MM.1S (cell line): ENCODE data around the gene PRKG1.

Experiments used
- DNase-seq: peaks from one replicate; pipeline ENCODE4 v3.0.0-alpha.2; 2015
- H2AFZ ChIP-seq: fragments of 300-600 bp; sonication (generic); 2 replicates; pipeline ENCODE4 v1.6.0; 2016; ENCODE audit warnings: antibody characterized with exemption, low read length
- H3F3A ChIP-seq: fragments of 300-600 bp; sonication (generic); 2 replicates; pipeline ENCODE4 v1.6.1; 2016; ENCODE audit warnings: mild to moderate bottlenecking, antibody characterized with exemption, low read length, moderate library complexity, mixed read lengths; ENCODE audit not compliant: insufficient read depth
- H3K27ac ChIP-seq: fragments of 300-600 bp; sonication (generic); 2 replicates; pipeline ENCODE4 v1.5.1; 2016; ENCODE audit warnings: mild to moderate bottlenecking, low read length
- H3K27me3 ChIP-seq: fragments of 300-600 bp; sonication (generic); replicated peaks from 2 replicates; pipeline ENCODE4 v1.6.0; 2016; ENCODE audit warnings: low read length; ENCODE audit not compliant: insufficient read depth
- H3K36me3 ChIP-seq: fragments of 300-600 bp; sonication (generic); replicated peaks from 2 replicates; pipeline ENCODE4 v1.6.1; 2016; ENCODE audit warnings: mild to moderate bottlenecking, low read length, mixed read lengths; ENCODE audit not compliant: insufficient read depth
- H3K4me1 ChIP-seq: fragments of 300-600 bp; sonication (generic); 2 replicates; pipeline ENCODE4 v1.6.1; 2016; ENCODE audit warnings: low read length, mixed read lengths
- H3K4me2 ChIP-seq: fragments of 300-600 bp; sonication (generic); 2 replicates; pipeline ENCODE4 v1.6.0; 2016; ENCODE audit warnings: low read depth, low read length
- H3K4me3 ChIP-seq: fragments of 300-600 bp; sonication (generic); 2 replicates; pipeline ENCODE4 v1.5.1; 2016; ENCODE audit warnings: low read length, mixed read lengths
- H3K79me2 ChIP-seq: fragments of 300-600 bp; sonication (generic); 2 replicates; pipeline ENCODE4 v1.6.1; 2016; ENCODE audit warnings: mixed run types, low read length, mixed read lengths
- H3K9ac ChIP-seq: fragments of 300-600 bp; sonication (generic); 2 replicates; pipeline ENCODE4 v1.6.1; 2016; ENCODE audit warnings: low read length, mixed read lengths
- H3K9me2 ChIP-seq: fragments of 300-600 bp; sonication (generic); replicated peaks from 2 replicates; pipeline ENCODE4 v1.6.1; 2016; ENCODE audit warnings: mild to moderate bottlenecking, low read length, mixed read lengths; ENCODE audit not compliant: insufficient read depth
- H3K9me3 ChIP-seq: fragments of 300-600 bp; sonication (generic); replicated peaks from 2 replicates; pipeline ENCODE4 v1.6.1; 2016; ENCODE audit warnings: mild to moderate bottlenecking, low read length, mixed read lengths; ENCODE audit not compliant: insufficient read depth
- H4K20me1 ChIP-seq: fragments of 300-600 bp; sonication (generic); 2 replicates; pipeline ENCODE4 v1.6.1; 2016; ENCODE audit warnings: mild to moderate bottlenecking, low read length, moderate library complexity, mixed read lengths; ENCODE audit not compliant: insufficient read depth
- CTCF ChIP-seq: fragments of 300-600 bp; sonication (generic); IDR thresholded peaks from 2 replicates; pipeline ENCODE4 v1.5.1; 2016; ENCODE audit warnings: antibody characterized with exemption, low read length, mixed read lengths
- EZH2 ChIP-seq: fragments of 300-600 bp; sonication (generic); optimal IDR thresholded peaks from 2 replicates; pipeline ENCODE3; 2017; ENCODE audit warnings: low read depth, mild to moderate bottlenecking, antibody characterized with exemption, low read length, mixed read lengths
- EZH2phosphoT487 ChIP-seq: fragments of 300-600 bp; sonication (generic); IDR thresholded peaks from 2 replicates; pipeline ENCODE4 v1.6.1; 2018; ENCODE audit warnings: antibody characterized with exemption, low read length

Gene PRKG1

GRCh38 chr10:51285601-51286000, 211.3 kb downstream of the PRKG1 start:
- Histone ChIP-seq H3K9me2 (no peaks in the 10 kb centered on the region), H3K4me3 (no peak overlapping the region), H3F3A (no peaks in the 10 kb centered on the region), H3K4me2 (no peak overlapping the region), H3K36me3 (no peaks in the 10 kb centered on the region), H3K9me3 (no peaks in the 10 kb centered on the region), H3K27me3 (no peaks in the 10 kb centered on the region), H4K20me1 (no peaks in the 10 kb centered on the region), H3K9ac (no peak overlapping the region), H3K79me2 (no peaks in the 10 kb centered on the region), H3K4me1 (no peaks in the 10 kb centered on the region), H3K27ac (no peak overlapping the region), H2AFZ (no peak overlapping the region)
- no peak for TF ChIP-seq EZH2phosphoT487
- no peak for TF ChIP-seq EZH2
- TF ChIP-seq CTCF, result no peak
- no peak for DNase-seq

- Histone ChIP-seq H3K27ac (no peak overlapping the region), H3K4me1 (no peaks in the 10 kb centered on the region), H3F3A (no peaks in the 10 kb centered on the region), H4K20me1 (no peaks in the 10 kb centered on the region), H3K4me3 (no peak overlapping the region), H3K79me2 (no peaks in the 10 kb centered on the region), H3K27me3 (no peaks in the 10 kb centered on the region), H3K9ac (no peak overlapping the region), H3K9me3 (no peaks in the 10 kb centered on the region), H3K9me2 (no peaks in the 10 kb centered on the region), H3K4me2 (no peak overlapping the region), H3K36me3 (no peaks in the 10 kb centered on the region), H2AFZ (no peak overlapping the region)
- DNase-seq, result no peak
- no peak for TF ChIP-seq EZH2phosphoT487
- TF ChIP-seq CTCF, result no peak
- no peak for TF ChIP-seq EZH2
These were observed 214.2 kb downstream of the PRKG1 start for GRCh38 chr10:51288511-51288910.

- H4K20me1 ChIP-seq, result no peaks in the 10 kb centered on the region
- no peak overlapping the region for H3K4me3 ChIP-seq
- H3K9ac ChIP-seq, result no peak overlapping the region
- no peaks in the 10 kb centered on the region for H3K79me2 ChIP-seq
- no peaks in the 10 kb centered on the region for H3K27me3 ChIP-seq
- no peaks in the 10 kb centered on the region for H3K9me3 ChIP-seq
- H3K9me2 ChIP-seq, result no peaks in the 10 kb centered on the region
- H3K4me1 ChIP-seq, result no peaks in the 10 kb centered on the region
- TF ChIP-seq EZH2phosphoT487 (no peak), CTCF (no peak), EZH2 (no peak)
- no peak overlapping the region for H2AFZ ChIP-seq
- no peak for DNase-seq
- H3F3A ChIP-seq, result no peaks in the 10 kb centered on the region
- H3K36me3 ChIP-seq, result no peaks in the 10 kb centered on the region
- H3K27ac ChIP-seq, result no peak overlapping the region
- no peak overlapping the region for H3K4me2 ChIP-seq
These were observed 215.2 kb downstream of the PRKG1 start for GRCh38 chr10:51289519-51289918.
